ENCODE data around the gene RAB20. TPM values are rescaled to one million over a fixed set of nuclear protein-coding genes. Genes with fewer than 3 reads are reported as not detected.
"Not testable (repeated sequence)": the region's sequence is repeated elsewhere in the genome, so short reads cannot be mapped to it uniquely, and the experiment has no call there.

The RAB20 gene
- total and polyA plus RNA-seq, 8 donors: 9.3 to 23.6 (median 14.2) TPM

DNA sequence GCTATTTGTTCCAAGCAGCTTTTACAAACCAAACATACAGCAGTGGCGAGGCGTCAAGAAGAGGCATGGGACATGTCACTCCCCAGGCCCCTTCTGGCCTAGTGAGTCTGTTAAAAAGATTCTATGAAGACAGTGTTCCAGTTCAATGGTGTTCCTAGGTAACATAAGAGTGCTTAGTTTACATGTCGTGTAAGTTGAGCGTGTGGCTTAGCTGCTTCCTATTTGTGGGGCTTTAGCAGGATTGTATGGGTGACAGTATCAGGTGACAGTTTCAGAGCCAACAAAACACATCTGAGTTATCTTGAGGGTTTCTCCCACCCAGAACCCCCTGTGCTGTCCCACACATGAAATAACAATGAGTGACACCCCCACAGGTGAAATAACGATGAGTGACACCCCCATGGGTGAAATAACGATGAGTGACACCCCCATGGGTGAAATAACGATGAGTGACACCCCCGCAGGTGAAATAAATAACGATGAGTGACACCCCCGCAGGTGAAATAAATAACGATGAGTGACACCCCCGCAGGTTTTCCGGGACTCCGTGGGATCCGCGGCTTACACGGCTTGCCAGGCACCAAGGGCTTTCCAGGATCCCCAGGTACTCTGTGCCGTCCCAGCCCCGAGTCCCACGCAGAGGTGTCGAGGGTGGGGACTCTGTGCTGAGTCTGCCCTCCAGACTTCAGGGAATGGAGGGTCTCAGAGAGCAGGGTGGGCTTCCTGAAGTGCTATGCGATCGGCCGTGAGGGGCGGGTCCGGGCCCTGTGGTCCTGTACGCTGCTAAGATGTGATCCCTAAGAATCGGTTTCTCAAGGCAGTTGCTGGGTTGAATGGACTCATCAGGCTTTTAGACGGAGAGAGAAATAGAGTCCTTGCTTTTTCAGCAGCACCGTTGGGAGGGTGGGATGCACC, 68.6 kb downstream of the RAB20 start:
- DNase-seq (no peak), FAIRE-seq (no peak)
- TF ChIP-seq, protein P1, sequence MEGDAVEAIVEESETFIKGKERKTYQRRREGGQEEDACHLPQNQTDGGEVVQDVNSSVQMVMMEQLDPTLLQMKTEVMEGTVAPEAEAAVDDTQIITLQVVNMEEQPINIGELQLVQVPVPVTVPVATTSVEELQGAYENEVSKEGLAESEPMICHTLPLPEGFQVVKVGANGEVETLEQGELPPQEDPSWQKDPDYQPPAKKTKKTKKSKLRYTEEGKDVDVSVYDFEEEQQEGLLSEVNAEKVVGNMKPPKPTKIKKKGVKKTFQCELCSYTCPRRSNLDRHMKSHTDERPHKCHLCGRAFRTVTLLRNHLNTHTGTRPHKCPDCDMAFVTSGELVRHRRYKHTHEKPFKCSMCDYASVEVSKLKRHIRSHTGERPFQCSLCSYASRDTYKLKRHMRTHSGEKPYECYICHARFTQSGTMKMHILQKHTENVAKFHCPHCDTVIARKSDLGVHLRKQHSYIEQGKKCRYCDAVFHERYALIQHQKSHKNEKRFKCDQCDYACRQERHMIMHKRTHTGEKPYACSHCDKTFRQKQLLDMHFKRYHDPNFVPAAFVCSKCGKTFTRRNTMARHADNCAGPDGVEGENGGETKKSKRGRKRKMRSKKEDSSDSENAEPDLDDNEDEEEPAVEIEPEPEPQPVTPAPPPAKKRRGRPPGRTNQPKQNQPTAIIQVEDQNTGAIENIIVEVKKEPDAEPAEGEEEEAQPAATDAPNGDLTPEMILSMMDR (IDR thresholded peaks at IDR 0.05): no peak

GRCh38 chr13:110491869-110492678, 69.4 kb downstream of the RAB20 start:
- no peak overlapping the region for H3K27ac ChIP-seq
- no peak overlapping the region for H3K4me3 ChIP-seq
- H3K4me1 ChIP-seq: no peaks in the 10 kb centered on the region
- H3K9me3 ChIP-seq: no peaks in the 10 kb centered on the region
- peaks cover 0 to 4% (median 0%) of the 10 kb centered on the region in 3 donors for H3K36me3 ChIP-seq
- DNase-seq (no peak), ATAC-seq (peak in 1 of 4 donors; percentile 12), FAIRE-seq (no peak)
- 87 to 94% methylated on average over 22 to 24 of the region's 24 CpGs for WGBS, 2 donors
- no peaks in the 10 kb centered on the region for H3K27me3 ChIP-seq
- TF ChIP-seq, protein P1 (IDR thresholded peaks at IDR 0.05): no peak
- intact Hi-C loops (cut with DNase I): no loop called here

More for the DNA sequence above, 68.6 kb downstream of the RAB20 start:
- H3K4me3 ChIP-seq: no peak overlapping the region
- WGBS, 2 donors: 91 to 93% methylated on average over 30 of the region's 30 CpGs
- no peaks in the 10 kb centered on the region for H3K4me1 ChIP-seq
- H3K27me3 ChIP-seq: no peaks in the 10 kb centered on the region
- peak in 2 of 4 donors; percentile 15 to 31 for ATAC-seq
- H3K9me3 ChIP-seq: no peaks in the 10 kb centered on the region
- intact Hi-C loops (cut with DNase I): no loop called here
- H3K27ac ChIP-seq: no peak overlapping the region
- H3K36me3 ChIP-seq: peaks cover 0 to 4% (median 0%) of the 10 kb centered on the region in 3 donors

- Histone ChIP-seq H3K9me3 (no peaks in the 10 kb centered on the region), H3K4me3 (no peak overlapping the region), H3K36me3 (peaks cover 0 to 4% (median 0%) of the 10 kb centered on the region in 3 donors), H3K4me1 (no peaks in the 10 kb centered on the region), H3K27me3 (no peaks in the 10 kb centered on the region), H3K27ac (no peak overlapping the region)
- no peak for FAIRE-seq
- no peak for ATAC-seq
- 73 to 74% methylated on average over 24 of the region's 24 CpGs for WGBS, 2 donors
- no peak for DNase-seq
- TF ChIP-seq, protein P1 (IDR thresholded peaks at IDR 0.05): no peak
- intact Hi-C loops (cut with DNase I): no loop called here
These were observed 71.3 kb downstream of the RAB20 start for GRCh38 chr13:110490009-110490770.

- H3K4me3 ChIP-seq; ATAC-seq; DNase-seq; H3K4me1 ChIP-seq; intact Hi-C loops (cut with DNase I); H3K36me3 ChIP-seq; FAIRE-seq; H3K9me3 ChIP-seq; H3K27ac ChIP-seq; H3K27me3 ChIP-seq: not testable (repeated sequence)
- 89 to 92% methylated on average over 3 of the region's 3 CpGs for WGBS, 2 donors
These were observed 74.6 kb downstream of the RAB20 start for GRCh38 chr13:110486880-110487279.
